GM23338 (cell line): ENCODE data around the gene PARP1. TPM values are rescaled to one million over a fixed set of nuclear protein-coding genes. Genes with fewer than 3 reads are reported as not detected.

ENCODE experiments used
- ATAC-seq: fragments of 200-7000 bp; cut with Tn5 transposase; 3 replicates; pipeline ENCODE4 v1.9.1; 2020
- DNase-seq: peaks from one replicate; pipeline ENCODE4 v3.0.0-alpha.2; 2015; ENCODE audit warnings: low spot score
- H2AFZ ChIP-seq: fragments of 200-600 bp; sonication (generic); 2 replicates; pipeline ENCODE4 v1.8.0; 2016; ENCODE audit warnings: antibody characterized with exemption, mild to moderate bottlenecking, moderate library complexity
- H3F3A ChIP-seq: fragments of 200-600 bp; sonication (generic); replicated peaks from 2 replicates; pipeline ENCODE4 v1.8.0; 2017; ENCODE audit warnings: antibody characterized with exemption, mixed run types, low read depth
- H3K27ac ChIP-seq: fragments of 200-600 bp; sonication (generic); 2 replicates; pipeline ENCODE4 v1.6.1; 2016; ENCODE audit warnings: low read depth
- H3K27me3 ChIP-seq: fragments of 200-600 bp; sonication (generic); 2 replicates; pipeline ENCODE4 v1.8.0; 2016; ENCODE audit warnings: mild to moderate bottlenecking, mixed run types, moderate library complexity; ENCODE audit not compliant: insufficient read depth
- H3K36me3 ChIP-seq: fragments of 200-600 bp; sonication (generic); 2 replicates; pipeline ENCODE4 v1.8.0; 2016; ENCODE audit warnings: mild to moderate bottlenecking; ENCODE audit not compliant: insufficient read depth
- H3K4me1 ChIP-seq: fragments of 200-600 bp; sonication (generic); 2 replicates; pipeline ENCODE4 v1.8.0; 2016; ENCODE audit warnings: mild to moderate bottlenecking, moderate library complexity; ENCODE audit not compliant: insufficient read depth
- H3K4me2 ChIP-seq: fragments of 200-600 bp; sonication (generic); 2 replicates; pipeline ENCODE4 v1.7.1; 2017; ENCODE audit warnings: mixed run types
- H3K4me3 ChIP-seq: fragments of 200-600 bp; sonication (generic); 2 replicates; pipeline ENCODE4 v1.6.1; 2016; ENCODE audit warnings: mixed run types
- H3K79me2 ChIP-seq: fragments of 200-600 bp; sonication (generic); replicated peaks from 2 replicates; pipeline ENCODE4 v1.8.0; 2017; ENCODE audit warnings: mild to moderate bottlenecking; ENCODE audit not compliant: insufficient read depth
- H3K9me2 ChIP-seq: fragments of 200-600 bp; sonication (generic); 2 replicates; pipeline ENCODE4 v1.8.0; 2017; ENCODE audit not compliant: insufficient read depth
- H4K20me1 ChIP-seq: fragments of 200-600 bp; sonication (generic); replicated peaks from 2 replicates; pipeline ENCODE4 v1.8.0; 2017; ENCODE audit warnings: mild to moderate bottlenecking; ENCODE audit not compliant: insufficient read depth
- H3K27ac Mint-ChIP-seq: 2 replicates; pipeline ENCODE4 v1.8.0; 2020; ENCODE audit warnings: inconsistent platforms, mild to moderate bottlenecking, moderate library complexity, mixed read lengths
- H3K27me3 Mint-ChIP-seq: 3 replicates; pipeline ENCODE4 v1.8.0; 2022; ENCODE audit warnings: low read depth, mild to moderate bottlenecking, moderate library complexity, mixed read lengths, inconsistent platforms; ENCODE audit not compliant: insufficient read depth, poor library complexity
- H3K36me3 Mint-ChIP-seq: 3 replicates; pipeline ENCODE4 v1.8.0; 2021; ENCODE audit warnings: low read depth, mild to moderate bottlenecking, inconsistent platforms, moderate library complexity, mixed read lengths
- H3K4me1 Mint-ChIP-seq: 3 replicates; pipeline ENCODE4 v1.8.0; 2020; ENCODE audit warnings: mild to moderate bottlenecking, inconsistent platforms, mixed read lengths
- H3K4me3 Mint-ChIP-seq: 3 replicates; pipeline ENCODE4 v1.8.0; 2021; ENCODE audit warnings: moderate library complexity, mild to moderate bottlenecking, inconsistent platforms, mixed read lengths
- H3K9me3 Mint-ChIP-seq: 3 replicates; pipeline ENCODE4 v1.8.0; 2020; ENCODE audit warnings: moderate library complexity, mild to moderate bottlenecking, inconsistent platforms, mixed read lengths
- CREB1 ChIP-seq: fragments of 250-450 bp; sonication (Bioruptor Pico); IDR thresholded peaks from 2 replicates; pipeline ENCODE4 v1.5.0; 2020; ENCODE audit warnings: low read depth, mild to moderate bottlenecking, moderate library complexity
- EZH2phosphoT487 ChIP-seq: fragments of 200-600 bp; sonication (generic); IDR thresholded peaks from one replicate; pipeline ENCODE4 v1.8.1; 2018; ENCODE audit warnings: antibody characterized with exemption; ENCODE audit not compliant: unreplicated experiment
- NANOG ChIP-seq: IDR thresholded peaks from 2 replicates; pipeline ENCODE4 v1.6.1; 2016; ENCODE audit warnings: antibody characterized with exemption, borderline replicate concordance
- POLR2AphosphoS5 ChIP-seq: IDR thresholded peaks from 2 replicates; pipeline ENCODE4 v1.6.1; 2016; ENCODE audit warnings: antibody characterized with exemption, low read depth
- STAT1 ChIP-seq: IDR thresholded peaks from one replicate; pipeline ENCODE4 v1.6.1; 2016; ENCODE audit warnings: antibody characterized with exemption; ENCODE audit not compliant: unreplicated experiment
- ZNF114 ChIP-seq: fragments of 250-450 bp; sonication (Bioruptor Pico); IDR thresholded peaks from 2 replicates; pipeline ENCODE4 v1.5.0; 2020; ENCODE audit warnings: mild to moderate bottlenecking, moderate library complexity
- ZNF331 ChIP-seq: fragments of 250-450 bp; sonication (Bioruptor Pico); IDR thresholded peaks from 2 replicates; pipeline ENCODE4 v1.5.0; 2020; ENCODE audit warnings: low read depth, mild to moderate bottlenecking, moderate library complexity
- polyA plus RNA-seq: library from polyadenylated mRNA; unstranded; fragments of >200 nt; fragmentation: Nextera tagmentation; extraction: Ambion mirVana; gene quantifications from 2 replicates; pipeline ENCODE4 v1.2.1, GENCODE V29; 2016
- total RNA-seq: library from RNA; depleted of rRNA; stranded (reverse); fragments of >200 nt; shearing (Covaris generic); gene quantifications from 2 replicates; pipeline ENCODE4 v1.2.3, GENCODE V29; 2014
- TF ChIP-seq, protein P1 (sequence below): fragments of 250-450 bp; sonication (Bioruptor Pico); IDR thresholded peaks from 2 replicates; pipeline ENCODE4 v1.5.0; 2020; ENCODE audit warnings: mild to moderate bottlenecking, moderate library complexity
- TF ChIP-seq, protein P2 (sequence below), 2 experiments: fragments of 200-600 bp in 1 of 2; sonication (generic) in 1 of 2; conservative IDR thresholded peaks; 2 replicates each; pipeline versions ENCODE4 v1.5.1 to v1.6.1; 2016 to 2017; ENCODE audit warnings: antibody characterized with exemption in 2 of 2, low read depth in 2 of 2, mild to moderate bottlenecking in 2 of 2, moderate library complexity in 1 of 2
- TF ChIP-seq, protein P3 (sequence below): IDR thresholded peaks from one replicate; pipeline ENCODE4 v1.6.1; 2018; ENCODE audit warnings: antibody characterized with exemption; ENCODE audit not compliant: unreplicated experiment

PARP1 gene
- total and polyA plus RNA-seq, 2 experiments from 2014 or later: 877 to 1,082 TPM

DNA sequence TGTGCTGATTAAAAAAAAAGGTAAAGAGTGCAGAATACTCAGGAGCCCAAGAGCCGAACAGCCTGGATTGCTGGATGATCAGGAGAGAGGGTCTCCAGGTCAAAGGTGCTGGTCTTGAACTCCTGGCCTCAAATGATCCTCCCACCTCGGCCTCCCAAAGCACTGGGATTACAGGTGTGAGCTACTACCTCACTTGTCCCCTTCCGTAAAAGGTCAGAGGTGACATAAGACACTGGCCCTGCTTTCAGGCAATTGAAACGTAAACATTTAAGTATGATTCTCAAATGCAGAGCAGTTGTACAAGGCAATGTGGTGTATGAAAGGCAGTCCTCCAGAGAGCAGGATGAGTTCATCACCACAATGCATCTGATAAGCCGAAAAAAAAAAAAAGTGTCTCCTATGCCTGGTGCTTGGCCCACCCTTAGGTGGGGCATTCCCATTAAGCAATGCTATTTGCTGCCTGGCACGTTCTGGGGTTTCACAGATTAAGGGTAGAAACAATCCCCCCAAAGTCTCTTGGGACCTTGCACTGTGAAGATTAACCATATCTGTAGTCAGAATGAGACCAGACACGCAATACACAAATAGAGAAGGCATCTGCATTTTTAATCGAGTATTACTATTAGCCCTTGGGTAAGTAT is 47.7 kb downstream of the PARP1 start:
- Histone ChIP-seq H3K27me3 (no peaks in the 10 kb centered on the region), H3K9me2 (no peaks in the 10 kb centered on the region), H2AFZ (no peak overlapping the region), H4K20me1 (peaks cover 29% of the 10 kb centered on the region), H3K36me3 (peaks cover 48% of the 10 kb centered on the region), H3K4me2 (no peak overlapping the region), H3K4me3 (no peak overlapping the region), H3K79me2 (no peaks in the 10 kb centered on the region), H3K27ac (no peak overlapping the region), H3F3A (peaks cover 9% of the 10 kb centered on the region), H3K4me1 (no peaks in the 10 kb centered on the region)
- Mint-ChIP-seq H3K27me3 (peaks cover 4% of the 10 kb centered on the region), H3K4me3 (no peak overlapping the region), H3K36me3 (peaks cover 89% of the 10 kb centered on the region), H3K27ac (no peak overlapping the region), H3K4me1 (no peaks in the 10 kb centered on the region), H3K9me3 (no peaks in the 10 kb centered on the region)
- ATAC-seq (no peak), DNase-seq (no peak)
- no peak for TF ChIP-seq NANOG
- TF ChIP-seq, protein P1, sequence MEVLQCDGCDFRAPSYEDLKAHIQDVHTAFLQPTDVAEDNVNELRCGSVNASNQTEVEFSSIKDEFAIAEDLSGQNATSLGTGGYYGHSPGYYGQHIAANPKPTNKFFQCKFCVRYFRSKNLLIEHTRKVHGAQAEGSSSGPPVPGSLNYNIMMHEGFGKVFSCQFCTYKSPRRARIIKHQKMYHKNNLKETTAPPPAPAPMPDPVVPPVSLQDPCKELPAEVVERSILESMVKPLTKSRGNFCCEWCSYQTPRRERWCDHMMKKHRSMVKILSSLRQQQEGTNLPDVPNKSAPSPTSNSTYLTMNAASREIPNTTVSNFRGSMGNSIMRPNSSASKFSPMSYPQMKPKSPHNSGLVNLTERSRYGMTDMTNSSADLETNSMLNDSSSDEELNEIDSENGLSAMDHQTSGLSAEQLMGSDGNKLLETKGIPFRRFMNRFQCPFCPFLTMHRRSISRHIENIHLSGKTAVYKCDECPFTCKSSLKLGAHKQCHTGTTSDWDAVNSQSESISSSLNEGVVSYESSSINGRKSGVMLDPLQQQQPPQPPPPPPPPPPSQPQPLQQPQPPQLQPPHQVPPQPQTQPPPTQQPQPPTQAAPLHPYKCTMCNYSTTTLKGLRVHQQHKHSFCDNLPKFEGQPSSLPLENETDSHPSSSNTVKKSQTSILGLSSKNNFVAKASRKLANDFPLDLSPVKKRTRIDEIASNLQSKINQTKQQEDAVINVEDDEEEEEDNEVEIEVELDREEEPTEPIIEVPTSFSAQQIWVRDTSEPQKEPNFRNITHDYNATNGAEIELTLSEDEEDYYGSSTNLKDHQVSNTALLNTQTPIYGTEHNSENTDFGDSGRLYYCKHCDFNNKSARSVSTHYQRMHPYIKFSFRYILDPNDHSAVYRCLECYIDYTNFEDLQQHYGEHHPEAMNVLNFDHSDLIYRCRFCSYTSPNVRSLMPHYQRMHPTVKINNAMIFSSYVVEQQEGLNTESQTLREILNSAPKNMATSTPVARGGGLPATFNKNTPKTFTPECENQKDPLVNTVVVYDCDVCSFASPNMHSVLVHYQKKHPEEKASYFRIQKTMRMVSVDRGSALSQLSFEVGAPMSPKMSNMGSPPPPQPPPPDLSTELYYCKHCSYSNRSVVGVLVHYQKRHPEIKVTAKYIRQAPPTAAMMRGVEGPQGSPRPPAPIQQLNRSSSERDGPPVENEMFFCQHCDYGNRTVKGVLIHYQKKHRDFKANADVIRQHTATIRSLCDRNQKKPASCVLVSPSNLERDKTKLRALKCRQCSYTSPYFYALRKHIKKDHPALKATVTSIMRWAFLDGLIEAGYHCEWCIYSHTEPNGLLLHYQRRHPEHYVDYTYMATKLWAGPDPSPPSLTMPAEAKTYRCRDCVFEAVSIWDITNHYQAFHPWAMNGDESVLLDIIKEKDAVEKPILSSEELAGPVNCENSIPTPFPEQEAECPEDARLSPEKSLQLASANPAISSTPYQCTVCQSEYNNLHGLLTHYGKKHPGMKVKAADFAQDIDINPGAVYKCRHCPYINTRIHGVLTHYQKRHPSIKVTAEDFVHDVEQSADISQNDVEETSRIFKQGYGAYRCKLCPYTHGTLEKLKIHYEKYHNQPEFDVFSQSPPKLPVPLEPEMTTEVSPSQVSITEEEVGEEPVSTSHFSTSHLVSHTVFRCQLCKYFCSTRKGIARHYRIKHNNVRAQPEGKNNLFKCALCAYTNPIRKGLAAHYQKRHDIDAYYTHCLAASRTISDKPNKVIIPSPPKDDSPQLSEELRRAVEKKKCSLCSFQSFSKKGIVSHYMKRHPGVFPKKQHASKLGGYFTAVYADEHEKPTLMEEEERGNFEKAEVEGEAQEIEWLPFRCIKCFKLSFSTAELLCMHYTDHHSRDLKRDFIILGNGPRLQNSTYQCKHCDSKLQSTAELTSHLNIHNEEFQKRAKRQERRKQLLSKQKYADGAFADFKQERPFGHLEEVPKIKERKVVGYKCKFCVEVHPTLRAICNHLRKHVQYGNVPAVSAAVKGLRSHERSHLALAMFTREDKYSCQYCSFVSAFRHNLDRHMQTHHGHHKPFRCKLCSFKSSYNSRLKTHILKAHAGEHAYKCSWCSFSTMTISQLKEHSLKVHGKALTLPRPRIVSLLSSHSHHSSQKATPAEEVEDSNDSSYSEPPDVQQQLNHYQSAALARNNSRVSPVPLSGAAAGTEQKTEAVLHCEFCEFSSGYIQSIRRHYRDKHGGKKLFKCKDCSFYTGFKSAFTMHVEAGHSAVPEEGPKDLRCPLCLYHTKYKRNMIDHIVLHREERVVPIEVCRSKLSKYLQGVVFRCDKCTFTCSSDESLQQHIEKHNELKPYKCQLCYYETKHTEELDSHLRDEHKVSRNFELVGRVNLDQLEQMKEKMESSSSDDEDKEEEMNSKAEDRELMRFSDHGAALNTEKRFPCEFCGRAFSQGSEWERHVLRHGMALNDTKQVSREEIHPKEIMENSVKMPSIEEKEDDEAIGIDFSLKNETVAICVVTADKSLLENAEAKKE (CRISPR knock-in tag): no peak
- TF ChIP-seq ZNF331 (CRISPR knock-in tag): no peak
- TF ChIP-seq, protein P2, sequence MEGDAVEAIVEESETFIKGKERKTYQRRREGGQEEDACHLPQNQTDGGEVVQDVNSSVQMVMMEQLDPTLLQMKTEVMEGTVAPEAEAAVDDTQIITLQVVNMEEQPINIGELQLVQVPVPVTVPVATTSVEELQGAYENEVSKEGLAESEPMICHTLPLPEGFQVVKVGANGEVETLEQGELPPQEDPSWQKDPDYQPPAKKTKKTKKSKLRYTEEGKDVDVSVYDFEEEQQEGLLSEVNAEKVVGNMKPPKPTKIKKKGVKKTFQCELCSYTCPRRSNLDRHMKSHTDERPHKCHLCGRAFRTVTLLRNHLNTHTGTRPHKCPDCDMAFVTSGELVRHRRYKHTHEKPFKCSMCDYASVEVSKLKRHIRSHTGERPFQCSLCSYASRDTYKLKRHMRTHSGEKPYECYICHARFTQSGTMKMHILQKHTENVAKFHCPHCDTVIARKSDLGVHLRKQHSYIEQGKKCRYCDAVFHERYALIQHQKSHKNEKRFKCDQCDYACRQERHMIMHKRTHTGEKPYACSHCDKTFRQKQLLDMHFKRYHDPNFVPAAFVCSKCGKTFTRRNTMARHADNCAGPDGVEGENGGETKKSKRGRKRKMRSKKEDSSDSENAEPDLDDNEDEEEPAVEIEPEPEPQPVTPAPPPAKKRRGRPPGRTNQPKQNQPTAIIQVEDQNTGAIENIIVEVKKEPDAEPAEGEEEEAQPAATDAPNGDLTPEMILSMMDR (conservative IDR thresholded peaks at IDR 0.05; ENCODE audit: low read depth in 2 of 2): no peak
- TF ChIP-seq, protein P3, sequence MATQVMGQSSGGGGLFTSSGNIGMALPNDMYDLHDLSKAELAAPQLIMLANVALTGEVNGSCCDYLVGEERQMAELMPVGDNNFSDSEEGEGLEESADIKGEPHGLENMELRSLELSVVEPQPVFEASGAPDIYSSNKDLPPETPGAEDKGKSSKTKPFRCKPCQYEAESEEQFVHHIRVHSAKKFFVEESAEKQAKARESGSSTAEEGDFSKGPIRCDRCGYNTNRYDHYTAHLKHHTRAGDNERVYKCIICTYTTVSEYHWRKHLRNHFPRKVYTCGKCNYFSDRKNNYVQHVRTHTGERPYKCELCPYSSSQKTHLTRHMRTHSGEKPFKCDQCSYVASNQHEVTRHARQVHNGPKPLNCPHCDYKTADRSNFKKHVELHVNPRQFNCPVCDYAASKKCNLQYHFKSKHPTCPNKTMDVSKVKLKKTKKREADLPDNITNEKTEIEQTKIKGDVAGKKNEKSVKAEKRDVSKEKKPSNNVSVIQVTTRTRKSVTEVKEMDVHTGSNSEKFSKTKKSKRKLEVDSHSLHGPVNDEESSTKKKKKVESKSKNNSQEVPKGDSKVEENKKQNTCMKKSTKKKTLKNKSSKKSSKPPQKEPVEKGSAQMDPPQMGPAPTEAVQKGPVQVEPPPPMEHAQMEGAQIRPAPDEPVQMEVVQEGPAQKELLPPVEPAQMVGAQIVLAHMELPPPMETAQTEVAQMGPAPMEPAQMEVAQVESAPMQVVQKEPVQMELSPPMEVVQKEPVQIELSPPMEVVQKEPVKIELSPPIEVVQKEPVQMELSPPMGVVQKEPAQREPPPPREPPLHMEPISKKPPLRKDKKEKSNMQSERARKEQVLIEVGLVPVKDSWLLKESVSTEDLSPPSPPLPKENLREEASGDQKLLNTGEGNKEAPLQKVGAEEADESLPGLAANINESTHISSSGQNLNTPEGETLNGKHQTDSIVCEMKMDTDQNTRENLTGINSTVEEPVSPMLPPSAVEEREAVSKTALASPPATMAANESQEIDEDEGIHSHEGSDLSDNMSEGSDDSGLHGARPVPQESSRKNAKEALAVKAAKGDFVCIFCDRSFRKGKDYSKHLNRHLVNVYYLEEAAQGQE: no peak
- TF ChIP-seq CREB1 (CRISPR knock-in tag): no peak
- no peak for TF ChIP-seq STAT1
- TF ChIP-seq POLR2AphosphoS5: no peak
- TF ChIP-seq EZH2phosphoT487: no peak
- no peak for TF ChIP-seq ZNF114
